ENCODE measurements around the gene EXOC8.

EXOC8 gene, protein sequence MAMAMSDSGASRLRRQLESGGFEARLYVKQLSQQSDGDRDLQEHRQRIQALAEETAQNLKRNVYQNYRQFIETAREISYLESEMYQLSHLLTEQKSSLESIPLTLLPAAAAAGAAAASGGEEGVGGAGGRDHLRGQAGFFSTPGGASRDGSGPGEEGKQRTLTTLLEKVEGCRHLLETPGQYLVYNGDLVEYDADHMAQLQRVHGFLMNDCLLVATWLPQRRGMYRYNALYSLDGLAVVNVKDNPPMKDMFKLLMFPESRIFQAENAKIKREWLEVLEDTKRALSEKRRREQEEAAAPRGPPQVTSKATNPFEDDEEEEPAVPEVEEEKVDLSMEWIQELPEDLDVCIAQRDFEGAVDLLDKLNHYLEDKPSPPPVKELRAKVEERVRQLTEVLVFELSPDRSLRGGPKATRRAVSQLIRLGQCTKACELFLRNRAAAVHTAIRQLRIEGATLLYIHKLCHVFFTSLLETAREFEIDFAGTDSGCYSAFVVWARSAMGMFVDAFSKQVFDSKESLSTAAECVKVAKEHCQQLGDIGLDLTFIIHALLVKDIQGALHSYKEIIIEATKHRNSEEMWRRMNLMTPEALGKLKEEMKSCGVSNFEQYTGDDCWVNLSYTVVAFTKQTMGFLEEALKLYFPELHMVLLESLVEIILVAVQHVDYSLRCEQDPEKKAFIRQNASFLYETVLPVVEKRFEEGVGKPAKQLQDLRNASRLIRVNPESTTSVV

DNA sequence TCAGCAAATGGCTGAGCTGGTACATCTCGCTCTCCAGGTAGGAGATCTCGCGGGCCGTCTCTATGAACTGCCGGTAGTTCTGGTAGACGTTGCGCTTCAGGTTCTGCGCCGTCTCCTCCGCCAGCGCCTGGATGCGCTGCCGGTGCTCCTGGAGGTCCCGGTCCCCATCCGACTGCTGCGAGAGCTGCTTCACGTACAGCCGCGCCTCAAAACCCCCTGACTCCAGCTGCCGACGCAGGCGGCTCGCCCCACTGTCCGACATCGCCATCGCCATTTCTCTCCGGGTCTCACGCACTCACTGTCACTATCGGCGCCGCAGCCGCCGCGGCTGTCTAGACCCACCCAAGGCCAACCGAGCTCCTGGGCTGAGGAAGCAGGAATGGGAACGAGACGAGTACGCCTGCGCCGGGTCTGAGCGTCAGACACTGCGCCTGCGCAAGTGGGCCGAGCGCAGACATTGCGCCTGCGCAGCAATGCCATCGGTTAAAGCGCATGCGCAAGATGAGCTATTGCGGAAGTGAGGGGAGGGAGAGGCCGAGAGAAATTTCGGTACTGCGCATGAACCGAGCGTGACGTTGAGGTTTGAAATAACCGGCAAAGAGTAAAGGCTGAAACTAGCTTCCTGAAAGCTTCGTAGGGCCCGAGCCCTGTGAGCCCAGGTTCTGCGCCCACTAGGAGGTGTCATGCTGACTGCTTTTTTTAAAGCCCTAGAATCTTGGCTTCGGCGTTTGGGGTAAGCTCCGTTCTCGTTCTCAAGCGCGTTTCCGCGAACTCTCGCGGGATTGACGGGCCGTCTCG, at the start of gene EXOC8:
Gene EXOC8, minus strand, starts transcription at position 381 of the 798 bp plus-strand sequence. Its CDS starts 107 bp downstream, at position 274.
- peak within 1 kb of the TSS; percentile 96 for H3K4me3 ChIP-seq (ENCODE audit: low read depth, low read length)
- TF ChIP-seq, protein P1, sequence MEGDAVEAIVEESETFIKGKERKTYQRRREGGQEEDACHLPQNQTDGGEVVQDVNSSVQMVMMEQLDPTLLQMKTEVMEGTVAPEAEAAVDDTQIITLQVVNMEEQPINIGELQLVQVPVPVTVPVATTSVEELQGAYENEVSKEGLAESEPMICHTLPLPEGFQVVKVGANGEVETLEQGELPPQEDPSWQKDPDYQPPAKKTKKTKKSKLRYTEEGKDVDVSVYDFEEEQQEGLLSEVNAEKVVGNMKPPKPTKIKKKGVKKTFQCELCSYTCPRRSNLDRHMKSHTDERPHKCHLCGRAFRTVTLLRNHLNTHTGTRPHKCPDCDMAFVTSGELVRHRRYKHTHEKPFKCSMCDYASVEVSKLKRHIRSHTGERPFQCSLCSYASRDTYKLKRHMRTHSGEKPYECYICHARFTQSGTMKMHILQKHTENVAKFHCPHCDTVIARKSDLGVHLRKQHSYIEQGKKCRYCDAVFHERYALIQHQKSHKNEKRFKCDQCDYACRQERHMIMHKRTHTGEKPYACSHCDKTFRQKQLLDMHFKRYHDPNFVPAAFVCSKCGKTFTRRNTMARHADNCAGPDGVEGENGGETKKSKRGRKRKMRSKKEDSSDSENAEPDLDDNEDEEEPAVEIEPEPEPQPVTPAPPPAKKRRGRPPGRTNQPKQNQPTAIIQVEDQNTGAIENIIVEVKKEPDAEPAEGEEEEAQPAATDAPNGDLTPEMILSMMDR (IDR thresholded peaks at IDR 0.05; ENCODE audit: low read depth, low read length) = no peak

DNA sequence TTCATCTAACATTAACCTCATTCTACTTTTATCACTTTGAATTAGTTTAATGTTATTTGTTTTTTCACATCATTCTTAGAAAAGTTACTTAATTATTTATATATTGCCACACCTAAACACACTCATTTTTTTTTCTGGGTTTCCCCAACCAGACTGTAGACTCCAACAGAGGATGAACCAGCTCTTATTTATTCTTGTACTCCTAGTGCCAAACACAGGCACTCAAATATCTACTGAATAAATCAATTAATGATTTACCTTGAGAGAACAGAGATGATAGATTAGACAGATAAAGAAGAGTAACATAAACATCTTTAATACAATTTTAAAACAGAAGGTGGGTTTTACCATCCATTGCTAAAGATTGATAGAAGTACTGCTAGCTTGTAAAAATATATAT, 48.8 kb upstream of the EXOC8 start:
- no peak overlapping the region for H3K4me3 ChIP-seq (ENCODE audit: low read depth, low read length)
- TF ChIP-seq, protein P1 (IDR thresholded peaks at IDR 0.05; ENCODE audit: low read depth, low read length) = no peak

DNA sequence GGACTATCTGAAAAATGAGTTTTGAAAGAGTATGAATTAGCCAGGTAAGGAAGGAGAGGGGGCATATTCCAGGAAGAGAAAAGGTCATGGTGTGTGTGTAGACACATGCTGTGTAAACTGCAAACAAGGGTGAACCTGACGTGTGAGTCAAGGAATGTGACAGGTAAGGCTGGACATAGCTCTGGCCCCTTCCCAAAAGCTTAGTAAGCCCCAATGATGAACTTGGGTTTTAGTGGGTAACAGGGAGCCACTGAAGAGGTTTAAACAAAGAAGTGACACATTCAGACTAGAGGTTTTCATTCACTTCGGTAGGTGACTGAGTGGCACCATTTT, 47.7 kb upstream of the EXOC8 start:
- TF ChIP-seq, protein P1 (IDR thresholded peaks at IDR 0.05; ENCODE audit: low read depth, low read length) = no peak
- H3K4me3 ChIP-seq (ENCODE audit: low read depth, low read length) = no peak overlapping the region

DNA sequence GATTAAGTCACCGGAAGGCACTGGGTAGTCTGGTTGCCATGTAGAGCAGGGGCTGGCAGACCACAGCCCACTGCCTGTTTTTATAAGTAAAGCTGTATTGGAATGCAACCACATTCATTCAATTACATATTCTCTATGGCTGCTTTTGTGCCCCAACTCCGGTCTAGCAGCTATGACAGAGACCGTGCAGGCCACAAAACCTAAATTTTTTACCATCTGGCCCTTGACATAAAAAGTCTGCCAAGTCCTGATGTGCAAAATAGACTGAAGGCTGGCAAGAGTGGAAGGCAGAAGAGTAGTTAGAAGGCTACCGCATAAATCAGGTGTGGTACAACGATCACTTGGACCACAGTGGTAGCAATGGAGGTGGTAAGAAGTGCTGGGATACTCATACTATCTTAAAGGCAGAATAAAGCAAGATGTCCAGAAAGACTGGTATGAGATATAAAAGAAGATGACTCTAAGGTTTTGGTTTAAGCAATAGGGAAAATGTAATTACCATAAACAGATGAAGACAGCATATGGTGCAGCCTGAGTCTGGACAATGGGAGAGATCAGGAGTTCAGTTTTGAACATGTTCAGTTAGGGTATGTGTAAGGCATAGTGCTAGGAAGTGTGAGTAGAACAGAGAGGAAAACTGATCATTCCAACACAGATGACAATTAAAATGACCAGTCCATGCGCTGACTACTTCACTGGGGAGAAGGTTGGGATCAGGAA, 47.2 kb upstream of the EXOC8 start:
- TF ChIP-seq, protein P1 (IDR thresholded peaks at IDR 0.05; ENCODE audit: low read depth, low read length) = no peak
- H3K4me3 ChIP-seq (ENCODE audit: low read depth, low read length) = no peak overlapping the region

DNA sequence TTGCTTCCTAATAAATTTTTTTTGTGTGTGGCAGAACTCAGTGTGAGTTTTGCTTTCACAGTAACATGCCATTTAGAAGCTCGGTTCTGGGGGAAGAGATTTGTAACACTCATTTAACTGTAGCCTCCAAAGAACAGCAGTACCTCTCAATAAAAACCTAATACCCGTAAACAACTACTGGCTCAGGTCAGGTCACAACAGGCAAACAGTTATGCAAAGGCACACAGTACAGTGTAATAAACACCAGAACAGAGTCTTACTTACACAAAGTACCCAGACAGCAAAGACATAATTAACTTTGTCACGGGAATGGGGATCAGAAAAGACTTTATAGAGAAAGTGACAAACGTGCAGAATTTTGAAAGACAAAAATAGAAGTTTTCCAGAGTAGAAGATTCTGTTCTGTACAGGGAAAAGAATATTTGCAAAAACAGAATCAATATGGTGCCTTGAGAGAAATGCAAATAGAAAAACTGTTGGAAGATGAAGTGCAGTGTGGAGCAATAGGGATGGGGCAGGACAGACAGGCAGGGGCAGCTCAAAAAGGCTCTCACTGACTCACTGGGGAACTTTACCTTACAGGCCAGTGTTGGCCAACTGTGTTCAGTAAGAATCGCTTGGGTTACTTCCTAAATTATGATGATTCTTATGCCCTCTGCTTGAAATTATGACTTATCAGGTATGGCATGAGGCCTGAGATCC, 45.7 kb upstream of the EXOC8 start:
- no peak overlapping the region for H3K4me3 ChIP-seq (ENCODE audit: low read depth, low read length)
- TF ChIP-seq, protein P1 (IDR thresholded peaks at IDR 0.05; ENCODE audit: low read depth, low read length) = no peak

DNA sequence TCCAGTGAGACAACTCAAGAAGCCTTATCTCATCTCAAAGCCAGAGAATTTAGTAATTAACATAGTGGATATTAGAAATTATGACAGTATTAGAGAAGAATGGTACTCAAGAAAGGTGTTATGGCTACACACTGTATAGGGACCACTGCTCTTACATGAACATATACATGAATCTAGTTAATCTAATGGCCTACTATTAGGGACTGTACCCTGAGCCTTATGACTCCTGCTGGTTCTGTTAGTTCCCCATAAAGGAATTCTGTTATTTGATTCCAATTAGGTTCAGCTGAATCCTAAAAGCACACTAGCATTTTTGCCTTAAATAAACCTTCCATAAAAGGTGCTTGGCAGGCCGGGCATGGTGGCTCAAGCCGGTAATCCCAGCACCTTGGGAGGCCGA, 44.8 kb upstream of the EXOC8 start:
- TF ChIP-seq, protein P1 (IDR thresholded peaks at IDR 0.05; ENCODE audit: low read depth, low read length) = no peak
- no peak overlapping the region for H3K4me3 ChIP-seq (ENCODE audit: low read depth, low read length)
